K562 (cell line): ENCODE measurements around the gene FARSA. TPM values are rescaled to one million over a fixed set of nuclear protein-coding genes. Genes with fewer than 3 reads are reported as not detected.

Source experiments
- ARNT ChIP-seq, 2 experiments: fragments of 450-650 bp; IDR thresholded peaks; 2 replicates each; pipeline ENCODE4 v1.6.1; 2016; ENCODE audit warnings: mild to moderate bottlenecking in 1 of 2
- CC2D1A ChIP-seq: fragments of 450-650 bp; IDR thresholded peaks from 2 replicates; pipeline ENCODE4 v1.6.1; 2017; ENCODE audit warnings: mild to moderate bottlenecking
- DPF2 ChIP-seq: fragments of 450-650 bp; IDR thresholded peaks from 2 replicates; pipeline ENCODE4 v1.6.1; 2016
- HDGF ChIP-seq: fragments of 450-650 bp; IDR thresholded peaks from 2 replicates; pipeline ENCODE4 v1.6.1; 2016
- HNRNPLL ChIP-seq: fragments of 200-400 bp; formaldehyde crosslinking; IDR thresholded peaks from 2 replicates; pipeline ENCODE4 v1.6.1; 2017; ENCODE audit warnings: low read length, low read depth, mild to moderate bottlenecking; ENCODE audit not compliant: poor library complexity, severe bottlenecking
- MED1 ChIP-seq: sonication (generic); formaldehyde crosslinking; IDR thresholded peaks from 2 replicates; pipeline ENCODE4 v1.8.1; 2023; ENCODE audit warnings: missing genetic modification reagents, borderline replicate concordance
- MIER1 ChIP-seq: fragments of 450-650 bp; IDR thresholded peaks from 2 replicates; pipeline ENCODE4 v1.6.1; 2016; ENCODE audit warnings: antibody characterized with exemption, mild to moderate bottlenecking, low read depth
- NR0B1 ChIP-seq: fragments of 450-650 bp; IDR thresholded peaks from one replicate; pipeline ENCODE4 v1.6.1; 2018; ENCODE audit warnings: mild to moderate bottlenecking, moderate library complexity; ENCODE audit not compliant: partially characterized antibody
- RAD51 ChIP-seq: fragments of 450-650 bp; IDR thresholded peaks from 2 replicates; pipeline ENCODE4 v1.7.1; 2016; ENCODE audit warnings: low read depth, mild to moderate bottlenecking, borderline replicate concordance
- SIN3A ChIP-seq, 2 experiments: fragments of 150-350 bp in 1 of 2; IDR thresholded peaks; 2 replicates each; pipeline ENCODE4 v1.6.1; 2011 to 2016; ENCODE audit warnings: borderline replicate concordance in 2 of 2, low read depth in 2 of 2, low read length in 2 of 2, mild to moderate bottlenecking in 2 of 2, moderate library complexity in 2 of 2; ENCODE audit not compliant: control insufficient read depth in 1 of 2
- SMARCE1 ChIP-seq: fragments of 450-650 bp; IDR thresholded peaks from 2 replicates; pipeline ENCODE4 v1.7.1; 2016; ENCODE audit warnings: mild to moderate bottlenecking
- YY1 ChIP-seq, 3 experiments: IDR thresholded peaks; 2 replicates each; pipeline ENCODE4 v1.6.1; 2011; ENCODE audit warnings: low read length in 2 of 3, mild to moderate bottlenecking in 2 of 3, moderate library complexity in 2 of 3, borderline replicate concordance in 1 of 3, control low read depth in 1 of 3, low read depth in 1 of 3; ENCODE audit not compliant: insufficient read depth in 3 of 3, insufficient replicate concordance in 2 of 3, control insufficient read depth in 1 of 3, insufficient read length in 1 of 3; ENCODE audit errors: extremely low read depth in 1 of 3
- ZFX ChIP-seq: sonication (generic); formaldehyde crosslinking; IDR thresholded peaks from 2 replicates; pipeline ENCODE4 v1.8.0; 2022; ENCODE audit warnings: mild to moderate bottlenecking, missing genetic modification reagents, moderate library complexity
- polyA plus RNA-seq, 8 experiments: library from polyadenylated mRNA; depleted of rRNA in 4 of 8; stranded (reverse) in 5 of 8; unstranded in 3 of 8; fragments of >200 nt; fragmentation: Nextera tagmentation in 2 of 8; fragmentation: Illumina TruSeq in 1 of 8; extraction: Ambion mirVana in 2 of 8; extraction: Trizol in 1 of 8; gene quantifications; 2 replicates each; pipeline versions ENCODE4 v1.2.1 to v1.2.3, GENCODE V29; 2011 to 2014; ENCODE audit warnings: inconsistent platforms in 1 of 8, missing spikeins in 1 of 8
- total RNA-seq, 7 experiments: library from RNA; depleted of rRNA in 6 of 7; stranded (reverse); fragments of >200 nt in 6 of 7; fragmentation: Illumina TruSeq in 2 of 7; extraction: Trizol in 2 of 7; gene quantifications; 2 replicates each; pipeline versions ENCODE4 v1.2.1 to v1.2.3, GENCODE V29; 2011 to 2021; ENCODE audit warnings: low replicate concordance in 1 of 7
- TF ChIP-seq, protein P1 (sequence below): fragments of 450-650 bp; IDR thresholded peaks from 2 replicates; pipeline ENCODE4 v1.6.1; 2016; ENCODE audit warnings: antibody characterized with exemption

FARSA gene
- total and polyA plus RNA-seq, 9 of the 15 experiments (the other 6 are each of a cell fraction or from before 2014, with no cell fraction given), result 25.2 to 237 (median 89.6) TPM

DNA sequence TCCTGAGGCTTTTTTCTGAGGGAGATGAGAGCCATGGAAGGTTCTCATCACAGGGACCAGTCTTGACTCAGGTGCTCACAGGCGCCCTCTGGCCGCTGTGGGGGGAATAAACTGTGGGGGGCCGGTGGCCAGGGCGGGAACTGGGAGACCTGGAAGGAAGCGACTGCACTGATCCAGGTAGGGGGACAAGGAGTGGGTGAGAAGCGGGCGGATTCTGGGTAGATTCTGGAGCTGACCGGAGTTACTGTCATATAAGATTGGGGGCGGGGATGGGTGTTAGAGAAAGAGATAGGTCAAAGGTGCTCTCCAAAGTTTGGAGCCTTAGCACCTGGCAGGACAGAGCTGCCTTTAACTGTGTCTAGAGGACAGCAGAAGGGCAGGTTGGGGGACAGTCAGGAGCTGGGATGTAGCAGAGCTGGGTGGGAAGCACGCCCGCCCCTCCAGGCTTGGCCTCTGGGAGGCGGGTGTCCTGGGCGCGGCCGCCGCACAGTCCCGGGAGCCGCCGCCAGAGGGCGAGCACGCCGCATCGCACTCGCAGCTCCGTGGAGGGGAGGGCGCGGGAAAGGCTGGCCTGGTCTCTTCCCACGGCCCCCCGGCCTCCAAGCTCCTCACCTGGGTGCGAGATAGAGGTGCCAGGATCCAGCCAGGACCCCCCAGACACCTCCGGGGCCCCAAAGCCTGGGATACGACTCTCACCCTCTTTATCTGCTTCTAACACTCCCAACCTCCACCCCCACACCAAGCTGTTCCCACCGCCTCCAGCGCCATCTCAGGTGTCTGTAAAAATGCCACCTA is 31.7 kb upstream of the FARSA start (continued):
- TF ChIP-seq ZFX (CRISPR knock-in tag) (peak; percentile 70), DPF2 (peak; percentile 77), RAD51 (peak; percentile 8; the same call in 1 of the 2 replicates), NR0B1 (no peak), MED1 (CRISPR knock-in tag) (0 out of 2 replicates have a peak, but pooled peaks have one; percentile 79), YY1 (IDR thresholded peaks at IDR 0.05; ENCODE audit: borderline replicate concordance in 1 of 3, control insufficient read depth in 1 of 3, extremely low read depth in 1 of 3, insufficient read depth in 3 of 3, insufficient read length in 1 of 3, insufficient replicate concordance in 2 of 3, low read depth in 1 of 3, low read length in 2 of 3) (peak in 2 of 3 experiments; percentile 22 to 66), HNRNPLL (peak; percentile 36), SIN3A (IDR thresholded peaks at IDR 0.05; ENCODE audit: borderline replicate concordance in 2 of 2, control insufficient read depth in 1 of 2, low read depth in 2 of 2, low read length in 2 of 2) (0 out of 4 replicates have a peak, but pooled peaks of 1 of the 2 experiments have one; percentile 40), ARNT (IDR thresholded peaks at IDR 0.05) (peak in 1 of 2 experiments; percentile 39; a peak in 1 of 4 replicates), SMARCE1 (peak; percentile 64; the same call in 1 of the 2 replicates), MIER1 (0 out of 2 replicates have a peak, but pooled peaks have one; percentile 65), HDGF (no peak; the same call in 1 of the 2 replicates), CC2D1A (peak; percentile 41)
- TF ChIP-seq, protein P1, sequence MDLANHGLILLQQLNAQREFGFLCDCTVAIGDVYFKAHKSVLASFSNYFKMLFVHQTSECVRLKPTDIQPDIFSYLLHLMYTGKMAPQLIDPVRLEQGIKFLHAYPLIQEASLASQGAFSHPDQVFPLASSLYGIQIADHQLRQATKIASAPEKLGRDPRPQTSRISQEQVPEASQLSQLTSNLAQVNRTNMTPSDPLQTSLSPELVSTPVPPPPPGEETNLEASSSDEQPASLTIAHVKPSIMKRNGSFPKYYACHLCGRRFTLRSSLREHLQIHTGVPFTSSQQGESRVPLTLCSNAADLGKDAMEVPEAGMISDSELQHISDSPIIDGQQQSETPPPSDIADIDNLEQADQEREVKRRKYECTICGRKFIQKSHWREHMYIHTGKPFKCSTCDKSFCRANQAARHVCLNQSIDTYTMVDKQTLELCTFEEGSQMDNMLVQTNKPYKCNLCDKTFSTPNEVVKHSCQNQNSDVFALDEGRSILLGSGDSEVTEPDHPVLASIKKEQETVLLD, result 0 out of 2 replicates have a peak, but pooled peaks have one; percentile 17
